ENCODE measurements around the gene RNASEL.

RNASEL gene

GRCh38 chr1:182600745-182601415 is 11.8 kb upstream of the RNASEL start:
- DNase-seq (ENCODE audit: low spot score): no peak

- no peak for DNase-seq (ENCODE audit: low spot score)
Measured at GRCh38 chr1:182600036-182600713, 11.1 kb upstream of the RNASEL start.

- no peak for DNase-seq (ENCODE audit: low spot score)
Measured at GRCh38 chr1:182599339-182599738, 10.3 kb upstream of the RNASEL start.

- DNase-seq (ENCODE audit: low spot score): no peak
Measured at GRCh38 chr1:182598296-182598695, 9.2 kb upstream of the RNASEL start.

- DNase-seq (ENCODE audit: low spot score): no peak
Measured at GRCh38 chr1:182596934-182597333, 7.9 kb upstream of the RNASEL start.

- peak; percentile 50 for DNase-seq (ENCODE audit: low spot score)
Measured at GRCh38 chr1:182595641-182596240, 6.7 kb upstream of the RNASEL start.

- DNase-seq (ENCODE audit: low spot score): no peak
Measured at GRCh38 chr1:182589931-182590330, 875 bp upstream of the RNASEL start.

- no peak for DNase-seq (ENCODE audit: low spot score)
Measured at GRCh38 chr1:182589520-182589919, 464 bp upstream of the RNASEL start.

- DNase-seq (ENCODE audit: low spot score): no peak
Measured at GRCh38 chr1:182587666-182588499, 1.2 kb downstream of the RNASEL start.

- DNase-seq (ENCODE audit: low spot score): no peak
Measured at GRCh38 chr1:182587093-182587492, 2.0 kb downstream of the RNASEL start.

GRCh38 chr1:182586380-182586779 is 2.7 kb downstream of the RNASEL start:
- no peak for DNase-seq (ENCODE audit: low spot score)

GRCh38 chr1:182584746-182585145 is 4.3 kb downstream of the RNASEL start:
- no peak for DNase-seq (ENCODE audit: low spot score)

GRCh38 chr1:182580736-182581135 is 8.3 kb downstream of the RNASEL start:
- DNase-seq (ENCODE audit: low spot score): no peak

- DNase-seq (ENCODE audit: low spot score): peak; percentile 52
Measured at GRCh38 chr1:182575540-182576149, 13.4 kb downstream of the RNASEL start.

- no peak for DNase-seq (ENCODE audit: low spot score)
Measured at GRCh38 chr1:182574156-182574555, 14.9 kb downstream of the RNASEL start.

GRCh38 chr1:182570611-182570970 is 18.5 kb downstream of the RNASEL start:
- no peak for DNase-seq (ENCODE audit: low spot score)

- DNase-seq (ENCODE audit: low spot score): no peak
Measured at GRCh38 chr1:182569939-182570610, 19.0 kb downstream of the RNASEL start.

- no peak for DNase-seq (ENCODE audit: low spot score)
Measured at GRCh38 chr1:182568647-182569284, 20.3 kb downstream of the RNASEL start.

- DNase-seq (ENCODE audit: low spot score): no peak
Measured at GRCh38 chr1:182567629-182568028, 21.4 kb downstream of the RNASEL start.

- no peak for DNase-seq (ENCODE audit: low spot score)
Measured at GRCh38 chr1:182565537-182565936, 23.5 kb downstream of the RNASEL start.

GRCh38 chr1:182564406-182565004 is 24.6 kb downstream of the RNASEL start:
- no peak for DNase-seq (ENCODE audit: low spot score)
